ENCODE measurements around the gene USP15.

USP15 gene

DNA sequence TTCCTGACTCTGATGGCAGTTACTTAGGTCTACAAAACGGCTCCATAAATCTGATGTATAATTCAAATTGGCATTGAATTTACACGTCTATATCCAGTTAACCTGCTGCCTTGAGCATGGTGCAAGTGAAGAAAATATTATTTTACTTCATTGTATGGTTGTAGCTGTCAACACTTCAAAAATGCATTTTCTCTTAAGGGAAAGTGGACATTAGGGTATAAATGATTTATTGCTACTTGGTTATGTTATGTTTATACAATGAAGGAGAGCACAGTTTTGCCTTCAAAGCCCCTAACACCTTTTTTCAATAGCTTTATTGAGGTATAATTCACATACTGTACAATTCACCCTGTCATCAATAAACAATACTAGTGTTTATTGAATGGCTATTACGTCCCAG is 2.0 kb upstream of the USP15 start:
- DNase-seq (ENCODE audit: low spot score) = no peak

DNA sequence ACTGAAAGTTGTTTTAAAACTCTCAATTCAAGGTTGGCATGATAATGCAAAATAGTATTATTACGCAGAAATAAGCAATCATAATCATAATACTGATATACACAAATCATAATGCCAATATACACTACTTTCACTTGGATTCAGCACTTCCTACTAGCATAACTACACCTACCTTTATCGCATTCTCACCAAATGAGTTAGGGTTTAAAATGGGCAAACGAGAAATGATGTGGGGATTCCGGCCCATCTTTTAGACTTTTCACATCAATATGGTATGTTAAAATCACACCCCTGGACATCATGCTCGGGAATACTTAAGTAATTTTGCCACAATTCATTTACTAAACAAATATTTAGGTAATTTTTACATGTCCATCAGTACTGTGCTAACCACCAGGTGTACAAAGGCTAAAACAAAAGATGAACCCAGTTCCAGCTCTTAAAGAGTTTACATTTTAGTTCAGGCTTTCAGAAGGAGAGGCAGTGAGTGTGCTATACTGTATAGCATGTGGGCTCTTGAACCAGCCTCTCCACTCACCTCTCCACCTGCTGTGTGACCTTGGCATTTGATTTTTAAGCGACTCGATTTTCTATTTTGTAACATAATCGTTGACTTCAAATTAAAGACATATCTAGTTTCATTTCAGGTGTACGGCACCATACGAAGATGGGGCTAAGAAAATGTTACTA is 1.1 kb upstream of the USP15 start:
- DNase-seq (ENCODE audit: low spot score) = no peak

DNA sequence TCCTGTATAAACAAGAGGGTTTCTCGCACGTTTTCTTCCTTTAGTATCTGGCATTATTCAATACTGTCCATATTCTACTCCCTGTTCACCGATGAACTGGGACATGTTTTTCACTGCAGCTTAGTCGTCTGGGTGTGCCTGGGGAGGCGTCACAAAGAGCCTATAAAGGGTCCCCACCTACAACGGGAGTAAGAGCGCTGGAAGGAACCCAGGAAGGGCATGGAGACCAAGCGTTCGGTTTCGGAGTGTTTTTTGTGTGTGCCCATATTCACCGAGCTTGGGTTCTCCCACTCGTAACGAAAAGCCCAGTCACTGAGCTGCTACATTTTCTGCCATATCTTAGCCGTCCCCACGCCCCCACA is 592 bp upstream of the USP15 start:
- peak; percentile 6 for DNase-seq (ENCODE audit: low spot score)

DNA sequence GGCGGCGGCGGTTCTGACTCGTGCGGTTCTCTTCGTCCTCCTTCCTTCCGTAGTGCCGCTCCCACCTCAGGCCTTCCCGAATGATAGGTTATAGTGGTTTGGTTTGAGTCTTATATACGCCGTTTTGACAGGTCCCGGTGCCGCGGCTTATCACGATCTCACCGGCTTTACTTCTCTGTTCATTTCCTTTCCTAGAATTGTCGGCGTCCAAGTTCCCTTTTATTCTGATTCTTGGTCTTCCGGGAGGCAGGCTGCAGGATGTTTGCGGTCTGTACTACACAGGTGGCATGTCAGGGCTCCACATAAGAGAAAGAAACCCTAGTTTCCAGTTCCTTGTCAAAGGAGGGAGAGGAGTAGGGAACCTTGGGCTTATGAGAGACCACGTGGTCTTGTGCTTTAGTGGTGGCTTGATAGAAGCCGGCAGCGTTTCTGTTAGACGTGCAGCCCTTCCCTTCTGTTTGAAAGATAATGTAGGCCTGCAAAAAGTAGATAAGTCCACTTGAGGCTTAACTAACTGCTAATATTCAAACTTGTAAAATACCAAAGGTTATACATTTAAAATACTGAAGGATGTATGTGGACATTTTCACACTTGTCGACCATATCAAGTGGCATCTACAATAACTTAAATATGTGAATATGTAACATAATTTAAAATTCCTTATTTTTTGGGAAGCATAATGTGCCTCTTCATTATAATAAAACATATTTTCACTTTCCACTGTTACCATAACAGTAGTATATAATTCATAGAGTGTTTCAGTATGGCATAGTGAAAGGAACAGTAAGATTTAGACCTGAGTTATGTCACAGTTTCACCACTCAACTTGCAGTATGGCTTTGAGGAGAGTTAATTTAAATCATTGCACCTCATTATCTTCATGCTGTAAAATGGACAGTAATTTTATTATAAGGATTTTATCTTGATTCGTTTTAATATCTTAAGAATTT is 804 bp downstream of the USP15 start:
- DNase-seq (ENCODE audit: low spot score) = peak; percentile 20

DNA sequence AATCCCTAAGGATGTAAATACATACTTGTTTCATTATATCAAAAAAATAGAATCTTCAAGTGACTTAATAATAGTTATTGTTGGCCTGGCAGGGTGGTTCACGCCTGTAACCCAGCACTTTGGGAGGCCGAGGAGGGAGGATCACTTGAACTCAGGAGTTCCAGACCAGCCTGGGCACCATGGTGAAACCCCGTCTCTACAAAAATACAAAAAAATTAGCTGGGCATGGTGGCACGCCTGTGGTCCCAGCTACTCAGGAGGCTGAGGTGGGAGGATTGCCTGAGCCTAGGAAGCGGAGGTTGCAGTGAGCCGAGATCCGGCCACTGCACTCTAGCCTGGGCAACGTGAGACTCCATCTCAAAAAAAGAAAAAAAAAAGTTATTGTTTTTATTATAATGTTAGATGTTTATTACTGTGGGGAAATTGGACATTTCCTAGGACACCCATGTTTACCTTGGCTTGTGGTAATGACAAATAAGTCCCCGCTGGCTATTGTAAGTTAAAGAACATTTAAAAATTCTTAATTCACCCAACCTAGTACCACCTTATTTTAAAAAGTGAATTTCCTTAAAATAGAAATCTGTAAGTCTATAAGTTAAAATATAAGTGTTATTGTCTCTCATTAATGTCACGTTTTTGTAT is 1.8 kb downstream of the USP15 start:
- DNase-seq (ENCODE audit: low spot score) = no peak

DNA sequence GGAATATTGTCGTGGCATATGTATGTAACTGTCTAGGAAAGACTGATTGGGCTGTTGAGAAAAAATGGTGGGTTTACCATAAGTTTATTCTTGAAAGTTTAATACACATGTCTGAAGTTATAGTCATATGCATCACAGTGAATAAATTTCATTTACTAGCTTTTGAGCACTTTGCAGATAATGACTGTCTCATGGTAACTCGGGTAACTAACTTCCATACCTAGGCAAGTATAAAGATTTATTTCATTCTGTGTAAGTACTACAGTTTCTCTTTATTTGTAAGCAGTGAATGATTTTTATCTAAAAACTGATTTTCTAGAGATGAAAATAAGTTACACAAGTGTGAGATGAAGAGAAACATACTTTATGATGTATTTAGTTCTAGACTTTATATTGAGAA is 3.0 kb downstream of the USP15 start:
- no peak for DNase-seq (ENCODE audit: low spot score)

DNA sequence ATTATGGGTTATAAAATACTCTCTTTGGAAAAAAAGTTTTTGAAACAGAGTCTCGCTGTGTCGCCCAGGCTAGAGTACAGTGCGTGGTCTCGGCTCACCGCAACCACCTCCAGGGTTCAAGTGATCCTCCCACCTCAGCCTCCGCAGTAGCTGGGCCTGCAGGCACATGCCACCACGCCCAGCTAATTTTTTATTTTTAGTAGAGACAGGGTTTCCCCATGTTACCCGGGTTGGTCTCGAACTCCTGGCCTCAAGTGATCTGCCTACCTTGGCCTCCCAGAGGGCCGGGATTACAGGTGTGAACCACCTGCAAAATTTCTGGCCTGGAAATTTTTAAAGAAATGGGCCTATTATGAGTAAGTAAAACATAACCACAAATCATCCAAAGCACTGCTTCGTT is 3.8 kb downstream of the USP15 start:
- no peak for DNase-seq (ENCODE audit: low spot score)

DNA sequence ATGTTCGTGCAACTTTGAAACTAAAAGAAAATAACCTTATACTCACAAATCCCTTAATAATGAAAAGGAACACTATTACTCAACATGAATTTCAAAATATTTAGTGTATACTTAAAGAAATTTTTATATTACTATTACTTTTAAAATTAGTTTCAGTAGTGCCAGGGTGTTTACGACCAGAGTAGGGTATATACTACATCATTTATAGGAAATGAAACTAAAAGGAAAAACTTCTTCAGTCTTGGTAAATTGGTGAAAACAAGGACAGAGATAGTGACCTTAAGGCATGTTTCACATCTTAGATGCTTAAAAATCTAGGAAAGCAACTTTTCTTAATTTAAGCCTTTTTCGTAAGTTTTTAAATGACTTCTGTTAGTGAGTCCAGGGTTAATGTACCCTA is 4.5 kb downstream of the USP15 start:
- DNase-seq (ENCODE audit: low spot score) = no peak

DNA sequence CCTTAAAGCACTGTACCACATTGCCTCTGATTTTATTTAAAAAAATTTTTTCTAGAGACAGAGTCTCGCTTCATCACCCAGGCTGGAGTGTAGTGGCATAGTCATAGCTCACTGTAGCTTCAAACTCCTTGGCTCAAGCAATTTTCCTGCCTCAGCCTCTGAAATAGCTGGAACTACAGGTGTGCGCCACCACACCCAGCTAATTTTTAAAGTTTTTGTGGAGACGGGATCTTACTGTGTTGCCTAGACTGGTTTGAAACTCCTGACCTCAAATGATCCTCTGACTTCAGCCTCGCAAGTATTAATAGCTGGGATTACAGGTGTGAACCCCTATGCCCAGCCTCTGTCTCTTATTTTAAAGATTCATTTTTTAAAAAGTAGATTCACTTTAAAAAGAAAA is 5.3 kb downstream of the USP15 start:
- DNase-seq (ENCODE audit: low spot score) = no peak

DNA sequence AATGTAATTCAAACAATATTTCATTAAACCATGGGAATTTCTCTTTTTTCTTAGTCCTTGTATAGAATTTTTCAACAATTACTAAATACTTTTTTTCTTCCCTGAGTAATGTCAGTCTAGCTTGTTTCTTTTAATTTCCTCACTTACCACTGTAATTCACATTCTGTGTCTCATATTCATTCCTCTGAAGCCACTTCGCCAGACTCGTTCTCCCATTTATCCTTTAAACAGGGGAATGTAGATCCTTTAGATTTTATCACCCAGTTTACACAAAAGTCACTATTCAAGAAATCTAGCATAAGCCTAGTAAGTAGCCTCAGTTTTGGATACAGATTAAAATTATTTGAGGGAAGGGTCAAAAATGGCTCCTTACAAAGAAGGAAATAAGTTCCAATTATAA is 6.8 kb downstream of the USP15 start:
- no peak for DNase-seq (ENCODE audit: low spot score)

DNA sequence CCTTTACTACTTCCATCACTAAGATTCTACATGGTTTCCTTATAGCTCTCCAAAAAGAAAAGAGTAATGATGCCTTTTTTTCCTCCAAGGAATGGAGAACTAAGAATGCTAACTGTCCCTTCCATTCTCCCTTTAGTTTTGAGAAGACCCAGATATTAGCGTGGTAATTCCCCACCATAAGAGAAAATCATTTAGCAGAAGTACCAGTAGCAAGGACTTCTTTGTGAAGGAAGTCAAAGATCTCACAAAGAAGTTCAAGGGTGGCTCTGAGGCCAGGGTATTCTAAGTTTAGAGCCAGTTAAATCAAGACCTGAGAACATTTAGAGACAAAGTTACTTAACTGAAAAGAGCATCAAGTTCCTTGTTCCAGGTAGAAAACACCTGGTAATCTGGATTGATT is 7.3 kb downstream of the USP15 start:
- no peak for DNase-seq (ENCODE audit: low spot score)

DNA sequence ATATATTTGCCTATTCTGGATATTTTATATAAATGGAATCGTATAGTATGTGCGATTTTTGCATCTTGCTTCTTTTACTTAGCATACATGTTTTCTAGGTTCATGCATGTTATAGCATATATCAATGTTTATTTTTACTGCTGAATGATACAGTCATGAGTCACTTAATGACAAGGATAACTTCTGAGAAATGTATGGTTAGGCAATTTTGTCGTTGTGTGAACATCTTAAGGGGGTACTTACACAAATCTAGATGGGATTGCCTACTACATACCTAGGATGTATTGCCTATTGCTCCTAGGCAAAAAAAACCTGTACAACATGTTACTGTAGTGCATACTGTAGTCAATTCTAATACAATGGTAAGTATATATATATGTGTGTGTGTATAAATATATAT is 8.8 kb downstream of the USP15 start:
- no peak for DNase-seq (ENCODE audit: low spot score)

DNA sequence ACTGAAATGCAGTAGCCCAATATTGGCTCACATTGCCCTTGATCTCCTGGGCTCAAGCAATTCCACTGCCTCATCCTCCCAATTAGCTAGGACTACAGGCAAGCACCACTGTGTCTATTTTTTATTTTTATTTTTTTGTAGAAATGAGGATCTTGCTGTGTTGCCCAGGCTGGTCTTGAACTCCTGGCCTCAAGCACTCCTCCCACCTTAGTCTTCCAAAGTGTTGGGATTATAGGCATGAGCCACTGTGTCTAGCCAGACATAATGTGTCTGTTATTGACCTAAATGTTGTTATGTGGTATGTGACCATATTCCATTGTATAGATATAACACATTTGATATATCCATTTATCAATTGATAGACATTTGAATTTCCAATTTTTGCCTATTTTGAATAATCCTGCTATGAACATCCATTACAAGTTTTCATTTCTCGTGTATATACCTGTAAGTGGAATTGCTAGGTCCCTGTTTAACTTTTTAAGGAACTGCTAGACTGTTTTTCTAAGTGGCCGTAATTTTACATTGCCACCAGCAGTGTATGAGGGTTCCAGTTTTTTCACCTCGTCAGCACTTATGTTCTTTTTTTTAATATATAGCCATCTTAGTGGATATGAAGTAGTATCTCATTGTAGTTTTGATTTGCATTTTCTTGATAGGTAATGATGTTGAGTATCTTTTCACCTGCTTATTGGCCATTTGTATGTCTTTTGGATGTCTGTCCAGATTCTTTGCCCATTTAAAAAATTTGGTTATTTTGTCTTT is 9.4 kb downstream of the USP15 start:
- DNase-seq (ENCODE audit: low spot score) = no peak

DNA sequence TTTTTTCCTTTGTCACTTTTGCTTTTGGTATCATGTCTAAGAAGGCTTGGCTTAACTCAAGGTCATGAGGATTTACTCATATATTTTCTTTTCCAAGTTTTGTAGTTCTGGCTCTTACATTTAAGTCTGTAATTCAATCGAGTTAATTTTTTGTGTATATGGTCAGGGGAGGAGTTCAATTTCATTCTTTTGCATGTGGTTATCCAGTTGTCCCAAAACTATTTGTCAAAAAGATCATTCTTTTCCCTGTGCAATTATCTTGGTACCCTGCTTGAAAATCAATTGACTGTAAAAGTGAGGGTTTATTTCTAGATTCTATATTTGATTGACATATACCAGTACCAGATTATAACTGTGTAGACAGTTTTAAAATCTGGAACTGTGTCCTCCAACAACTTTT is 10.2 kb downstream of the USP15 start:
- DNase-seq (ENCODE audit: low spot score) = no peak

DNA sequence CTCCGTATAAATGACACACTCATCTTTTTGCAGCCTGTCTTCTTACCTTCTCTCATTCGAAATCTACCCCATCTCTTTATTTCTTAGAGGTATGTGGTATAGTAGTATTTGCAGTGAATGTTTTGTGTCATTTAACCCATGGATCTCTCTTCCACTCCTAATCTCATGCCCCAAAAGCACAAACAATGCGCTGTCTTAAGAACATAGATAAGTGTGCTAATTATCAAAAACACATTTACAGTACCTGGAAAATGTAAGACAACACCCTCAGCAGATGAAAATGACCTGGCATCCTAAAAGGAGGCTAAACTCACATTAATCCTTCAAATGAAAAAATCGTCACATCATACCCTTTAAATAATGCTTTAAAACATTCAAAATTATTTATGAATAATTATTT is 10.7 kb downstream of the USP15 start:
- no peak for DNase-seq (ENCODE audit: low spot score)

DNA sequence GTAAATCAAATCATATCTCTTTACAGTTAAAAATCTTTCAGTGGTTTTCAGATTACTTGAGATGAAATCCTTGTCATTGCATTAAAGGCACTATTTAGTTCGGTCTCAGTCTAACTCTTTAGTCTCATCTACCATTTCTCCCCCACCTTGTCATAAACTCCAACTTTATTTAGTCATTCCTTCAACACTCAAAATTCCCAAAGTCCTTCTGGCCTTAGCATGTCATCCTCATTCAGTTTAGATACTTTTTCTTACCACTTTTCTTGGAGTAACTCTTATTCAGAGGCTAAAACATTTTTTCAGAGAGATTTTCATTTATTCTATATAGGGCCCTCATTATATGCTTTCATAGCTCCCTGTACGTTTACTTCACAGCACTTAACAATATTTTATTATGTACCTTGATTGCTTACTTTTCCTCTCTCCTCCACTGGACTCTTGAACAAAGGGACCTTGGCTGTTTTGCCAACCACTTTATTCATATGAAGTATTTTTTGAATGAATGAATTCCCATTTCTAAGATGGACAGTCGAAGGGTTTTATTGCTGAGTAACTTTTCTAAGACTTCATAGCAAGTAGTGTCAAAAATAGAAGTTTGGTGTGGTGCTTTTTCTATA is 12.8 kb downstream of the USP15 start:
- DNase-seq (ENCODE audit: low spot score) = no peak

DNA sequence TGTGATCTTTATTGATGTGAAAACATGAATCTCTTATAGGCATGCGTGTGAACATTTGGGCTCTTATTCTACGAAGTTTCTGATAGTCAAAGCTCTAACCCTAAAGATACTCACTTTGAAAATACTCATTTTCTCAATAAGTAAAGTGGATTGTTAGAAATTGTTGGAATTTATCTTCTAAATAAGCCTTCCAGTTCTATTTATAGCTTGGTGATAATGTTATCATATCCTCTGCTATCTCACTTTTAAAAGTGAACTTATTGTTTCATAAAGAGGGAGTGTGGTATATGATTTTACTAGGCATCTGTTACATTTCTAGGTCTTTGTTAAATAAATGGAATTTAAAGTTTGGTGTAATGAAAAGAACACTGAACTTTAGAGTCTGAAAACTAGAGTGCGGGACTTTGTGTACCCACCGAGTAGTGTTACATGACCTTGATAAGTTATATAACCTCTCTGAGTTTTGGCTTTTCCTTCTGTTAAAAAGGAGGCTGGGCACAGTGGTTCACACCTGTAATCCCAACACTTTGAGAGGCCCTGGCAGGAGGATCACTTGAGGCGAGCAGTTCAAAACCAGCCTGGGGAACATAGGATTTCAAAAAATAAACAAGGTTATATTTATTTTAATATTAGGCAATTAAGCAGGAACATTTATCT is 13.6 kb downstream of the USP15 start:
- DNase-seq (ENCODE audit: low spot score) = no peak

DNA sequence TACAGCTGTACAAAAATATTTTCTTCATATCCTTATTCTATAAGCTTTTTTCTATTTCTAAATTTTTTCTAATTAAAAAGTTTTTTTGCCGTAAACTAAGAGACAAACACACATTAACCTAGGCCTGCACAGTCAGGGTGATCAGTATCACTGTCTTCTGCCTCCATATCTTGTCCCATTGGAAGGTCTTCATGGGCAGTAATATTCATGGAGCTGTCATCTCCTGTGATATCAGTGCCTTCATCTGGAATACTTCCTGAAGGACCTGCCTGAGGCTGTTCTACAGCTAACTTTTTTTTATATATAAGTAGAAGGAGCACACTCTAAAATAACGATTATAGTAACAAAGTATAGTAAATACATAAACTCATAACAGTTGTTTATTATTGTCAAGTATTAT is 17.8 kb downstream of the USP15 start:
- no peak for DNase-seq (ENCODE audit: low spot score)

DNA sequence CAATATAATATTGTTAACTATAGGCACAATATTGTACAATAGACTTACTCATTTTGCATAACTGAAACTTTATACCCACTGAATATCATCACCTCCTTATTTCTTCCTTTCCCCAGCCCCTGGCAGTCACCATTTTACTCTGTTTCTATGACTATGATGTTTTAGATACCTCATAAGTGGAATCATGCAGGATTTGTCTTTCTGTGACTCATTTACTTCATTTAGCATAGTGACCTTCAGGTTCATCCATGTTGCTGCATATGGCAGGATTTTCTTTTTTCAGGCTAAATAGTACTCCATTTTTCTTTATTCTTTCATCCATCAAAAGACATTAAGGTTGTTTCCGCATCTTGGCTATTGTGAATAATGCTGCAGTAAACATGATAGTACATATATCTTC is 18.9 kb downstream of the USP15 start:
- DNase-seq (ENCODE audit: low spot score) = no peak

DNA sequence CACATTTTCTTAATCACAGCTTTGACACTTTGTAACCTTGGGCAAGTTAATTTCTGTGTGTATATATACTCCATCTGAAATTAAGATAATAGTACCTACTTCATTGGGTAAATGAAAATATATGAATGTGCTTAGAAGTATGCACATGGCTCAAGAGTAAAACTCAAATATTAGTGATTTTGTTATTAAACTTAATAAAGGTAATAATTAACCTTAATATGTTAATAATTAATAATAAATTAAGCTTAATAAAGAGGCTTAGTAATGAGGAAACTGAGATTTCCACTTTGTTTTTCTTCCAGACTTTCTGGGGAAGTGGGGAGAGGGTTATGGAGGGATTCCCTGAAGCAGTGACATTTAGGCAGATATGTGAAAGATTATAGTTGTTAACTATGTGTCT is 19.8 kb downstream of the USP15 start:
- no peak for DNase-seq (ENCODE audit: low spot score)

DNA sequence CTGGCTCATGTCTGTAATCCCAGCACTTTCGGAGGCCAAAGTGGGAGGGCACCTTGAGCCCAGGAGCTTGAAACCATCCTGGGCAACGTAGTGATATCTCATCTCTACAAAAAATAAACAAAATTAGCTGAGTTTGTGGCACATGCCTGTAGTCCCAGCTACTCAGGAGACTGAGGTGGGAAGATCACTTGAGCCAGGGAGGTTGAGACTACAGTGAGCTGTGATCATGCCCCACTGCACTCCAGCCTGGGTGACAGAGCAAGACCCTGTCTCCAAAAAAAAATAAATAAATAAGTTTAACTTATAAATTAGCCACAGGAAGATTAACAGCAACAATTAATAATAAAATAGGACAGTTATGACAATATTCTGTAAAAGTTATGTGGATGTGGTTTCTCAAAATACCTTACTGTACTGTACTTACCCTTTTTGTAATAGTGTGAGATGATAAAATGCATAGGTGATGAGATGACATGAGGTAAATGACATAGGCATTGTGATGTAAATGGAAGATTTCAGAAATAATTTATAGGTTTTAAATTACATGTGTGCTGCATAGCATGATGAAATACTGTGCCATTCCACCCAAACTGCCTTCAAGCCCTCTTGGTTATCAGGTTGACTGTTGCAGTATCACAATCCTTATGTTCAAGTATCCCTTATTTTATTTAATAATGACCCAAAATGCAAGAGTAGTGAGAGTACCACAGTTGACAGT is 22.0 kb downstream of the USP15 start:
- DNase-seq (ENCODE audit: low spot score) = no peak
